Common myeloid progenitor, CD34-positive (primary cell): Measurements from ENCODE around the gene SNAI3.

Experiments used
- CTCF ChIA-PET: fragments of 350-600 bp; sonication (Branson Sonifier 250); formaldehyde crosslinking; loops from one replicate; lab custom pipeline; 2021; ENCODE audit warnings: antibody characterized with exemption; lab: Charles Lee
- POLR2A ChIA-PET: fragments of 350-600 bp; sonication (Branson Sonifier 250); formaldehyde crosslinking; loops from one replicate; lab custom pipeline; 2021; ENCODE audit warnings: antibody characterized with exemption; lab: Charles Lee
- DNase-seq, 3 donors: peaks; one replicate each; pipeline versions ENCODE4 v3.0.0 to v3.0.0-alpha.2; 2013
- H3K27ac ChIP-seq, 2 experiments: 1 replicate in 1 of 2; 2 replicates in 1 of 2; pipeline ENCODE4 v1.7.0; 2013; ENCODE audit warnings: inconsistent platforms in 2 of 2, low read length in 2 of 2, mild to moderate bottlenecking in 2 of 2, low read depth in 1 of 2, moderate library complexity in 1 of 2; ENCODE audit not compliant: severe bottlenecking in 2 of 2, insufficient read depth in 1 of 2, poor library complexity in 1 of 2
- H3K27me3 ChIP-seq, 5 experiments: replicated peaks in 2 of 5; 1 replicate in 3 of 5; 2 replicates in 2 of 5; pipeline versions ENCODE4 v1.6.1 to v1.7.0; 2013; ENCODE audit warnings: low read length in 4 of 5, mild to moderate bottlenecking in 2 of 5, moderate library complexity in 2 of 5, inconsistent platforms in 1 of 5; ENCODE audit not compliant: insufficient read depth in 5 of 5, control insufficient read depth in 4 of 5
- H3K36me3 ChIP-seq, 4 experiments: 1 replicate in 2 of 4; 2 replicates in 2 of 4; pipeline versions ENCODE4 v1.6.1 to v1.7.0; 2013; ENCODE audit warnings: low read length in 3 of 4, control low read depth in 1 of 4, mild to moderate bottlenecking in 1 of 4; ENCODE audit not compliant: control insufficient read depth in 4 of 4, insufficient read depth in 4 of 4
- H3K4me1 ChIP-seq, 4 experiments: 1 replicate in 3 of 4; 2 replicates in 1 of 4; pipeline versions ENCODE4 v1.6.1 to v1.7.1; 2013; ENCODE audit warnings: low read length in 3 of 4, mild to moderate bottlenecking in 3 of 4, control low read depth in 1 of 4, inconsistent platforms in 1 of 4, moderate library complexity in 1 of 4; ENCODE audit not compliant: control insufficient read depth in 4 of 4, insufficient read depth in 4 of 4; ENCODE audit errors: control extremely low read depth in 1 of 4
- H3K4me3 ChIP-seq, 7 experiments: 1 replicate in 4 of 7; 2 replicates in 3 of 7; pipeline versions ENCODE4 v1.5.1 to v1.7.0; 2013; ENCODE audit warnings: mild to moderate bottlenecking in 7 of 7, low read length in 6 of 7, moderate library complexity in 6 of 7, inconsistent platforms in 2 of 7, low read depth in 2 of 7, control low read depth in 1 of 7; ENCODE audit not compliant: insufficient read depth in 4 of 7, control insufficient read depth in 1 of 7; ENCODE audit errors: extremely low read depth in 1 of 7
- H3K9me3 ChIP-seq, 5 experiments: 1 replicate in 4 of 5; 2 replicates in 1 of 5; pipeline versions ENCODE4 v1.6.1 to v1.7.1; 2013; ENCODE audit warnings: low read length in 4 of 5, mild to moderate bottlenecking in 2 of 5, inconsistent platforms in 1 of 5, low read depth in 1 of 5, moderate library complexity in 1 of 5; ENCODE audit not compliant: control insufficient read depth in 4 of 5, insufficient read depth in 2 of 5; ENCODE audit errors: control extremely low read depth in 1 of 5
- WGBS: methylation state at CpG from one replicate; pipeline ENCODE4 v1.1.5; 2013; ENCODE audit not compliant: insufficient coverage; 5-methylcytosine and 5-hydroxymethylcytosine counted together

The SNAI3 gene

DNA sequence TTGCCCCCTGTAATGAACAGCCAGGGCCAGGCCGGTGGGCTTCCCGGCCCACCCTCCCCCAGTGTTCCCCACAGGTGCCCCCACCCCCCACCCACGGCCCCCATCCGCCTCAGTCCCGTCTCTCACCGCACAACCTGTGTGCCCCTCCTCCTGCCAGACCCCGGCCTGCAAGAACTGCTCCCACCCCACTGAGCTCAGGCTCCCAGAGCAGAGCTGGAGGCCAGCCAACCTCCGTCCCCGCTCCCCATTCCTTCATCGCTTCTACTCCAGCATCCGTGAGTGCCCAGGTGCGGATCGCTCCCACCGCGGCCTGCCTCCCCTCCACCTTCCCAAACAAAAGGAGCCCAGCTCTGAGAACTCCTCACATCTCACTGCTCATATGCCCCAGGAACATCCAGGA, 27.6 kb downstream of the SNAI3 start:
- ChIA-PET CTCF (interaction anchor here (0.9 kb wide), 1 partner anchor 45 kb away, joined by 3 read pairs; no protein-coding TSS in a partner anchor), POLR2A (no interaction called here)
- Histone ChIP-seq H3K4me1 (peaks cover 0 to 12% (median 11%) of the 10 kb centered on the region in 4 experiments), H3K27ac (no peak overlapping the region), H3K4me3 (no peak overlapping the region), H3K9me3 (no peaks in the 10 kb centered on the region), H3K27me3 (no peaks in the 10 kb centered on the region), H3K36me3 (peaks cover 0 to 58% (median 22%) of the 10 kb centered on the region in 4 experiments)
- DNase-seq = no peak
- WGBS = 95% methylated on average over 8 of the region's 15 CpGs

DNA sequence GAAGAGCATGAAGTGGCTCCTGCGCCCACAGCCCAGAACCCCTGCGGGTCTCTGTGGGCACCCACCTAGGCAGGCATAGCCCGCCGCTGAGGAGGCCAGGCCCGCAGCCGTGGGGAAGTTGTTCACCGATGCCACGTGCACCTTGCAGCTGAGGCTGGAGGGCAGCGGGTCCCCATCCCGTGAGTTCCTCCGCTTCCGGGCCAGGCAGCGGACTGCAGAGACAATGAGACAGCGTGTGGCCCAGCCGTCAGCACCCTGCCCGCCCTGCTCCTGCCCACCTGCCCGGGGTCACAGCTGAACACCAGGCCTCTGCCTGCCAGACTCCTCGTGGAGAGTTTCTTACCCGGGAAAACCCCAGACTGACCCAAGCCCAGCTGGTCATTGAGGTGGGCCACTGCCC, 28.9 kb downstream of the SNAI3 start:
- Histone ChIP-seq H3K4me1 (peaks cover 0 to 14% (median 5%) of the 10 kb centered on the region in 4 experiments), H3K27ac (no peak overlapping the region), H3K9me3 (no peaks in the 10 kb centered on the region), H3K36me3 (peaks cover 0 to 71% (median 24%) of the 10 kb centered on the region in 4 experiments), H3K4me3 (no peak overlapping the region), H3K27me3 (no peaks in the 10 kb centered on the region)
- 96% methylated on average over 19 of the region's 19 CpGs for WGBS
- DNase-seq = no peak
- ChIA-PET POLR2A (interaction anchor here (0.6 kb wide), 1 partner anchor 29 kb away, joined by 3 read pairs; no protein-coding TSS in a partner anchor), CTCF (no interaction called here)

DNA sequence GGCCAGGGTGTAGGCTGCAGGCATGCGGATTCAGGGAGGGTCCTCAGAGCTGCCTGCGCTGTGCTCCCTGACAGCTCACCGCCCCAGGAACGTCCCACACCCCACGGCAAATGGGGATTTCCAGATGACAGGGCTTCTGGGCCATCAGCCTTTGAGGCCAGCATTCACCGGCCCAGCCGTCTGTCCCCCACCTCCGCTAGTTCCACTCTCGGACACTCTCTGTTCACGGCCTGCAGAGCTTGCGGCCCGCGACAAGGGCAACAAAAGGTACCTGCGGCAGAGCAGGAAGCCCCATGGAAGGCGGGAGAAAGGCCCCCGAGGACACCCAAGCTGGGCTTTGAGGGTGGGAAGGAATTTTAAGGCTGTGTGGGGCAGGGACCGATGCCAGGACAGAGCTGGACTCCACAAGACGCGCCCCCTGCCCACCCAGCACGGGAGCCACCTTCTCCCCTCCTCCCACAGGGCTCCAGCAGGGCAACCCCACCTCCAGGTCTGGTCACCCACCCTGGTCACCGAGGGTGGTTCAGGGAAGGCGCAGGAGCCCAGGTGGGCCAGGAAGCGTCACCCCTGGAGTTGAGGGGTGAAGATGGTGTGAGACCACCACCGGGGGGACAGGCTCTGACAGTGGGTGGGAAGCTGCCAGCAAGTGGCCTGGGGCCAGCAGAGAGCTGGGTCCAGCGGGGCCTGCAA, 29.9 kb downstream of the SNAI3 start:
- no peak overlapping the region for H3K27ac ChIP-seq
- 87% methylated on average over 18 of the region's 25 CpGs for WGBS

GRCh38 chr16:88655733-88656281, 30.5 kb downstream of the SNAI3 start:
- no peaks in the 10 kb centered on the region for H3K9me3 ChIP-seq
- WGBS = 95% methylated on average over 21 of the region's 29 CpGs
- ChIA-PET CTCF (no interaction called here), POLR2A (no interaction called here)
- no peaks in the 10 kb centered on the region for H3K27me3 ChIP-seq
- no peak overlapping the region for H3K27ac ChIP-seq
- no peak overlapping the region for H3K4me3 ChIP-seq
- H3K4me1 ChIP-seq = peaks cover 0 to 20% (median 9%) of the 10 kb centered on the region in 4 experiments
- peaks cover 0 to 81% (median 24%) of the 10 kb centered on the region in 4 experiments for H3K36me3 ChIP-seq
- no peak for DNase-seq

More for the DNA sequence above, 29.9 kb downstream of the SNAI3 start:
- ChIA-PET CTCF (no interaction called here), POLR2A (no interaction called here)
- Histone ChIP-seq H3K4me3 (no peak overlapping the region), H3K27me3 (no peaks in the 10 kb centered on the region), H3K36me3 (peaks cover 0 to 81% (median 24%) of the 10 kb centered on the region in 4 experiments), H3K9me3 (no peaks in the 10 kb centered on the region), H3K4me1 (peaks cover 0 to 22% (median 4%) of the 10 kb centered on the region in 4 experiments)
- no peak for DNase-seq

DNA sequence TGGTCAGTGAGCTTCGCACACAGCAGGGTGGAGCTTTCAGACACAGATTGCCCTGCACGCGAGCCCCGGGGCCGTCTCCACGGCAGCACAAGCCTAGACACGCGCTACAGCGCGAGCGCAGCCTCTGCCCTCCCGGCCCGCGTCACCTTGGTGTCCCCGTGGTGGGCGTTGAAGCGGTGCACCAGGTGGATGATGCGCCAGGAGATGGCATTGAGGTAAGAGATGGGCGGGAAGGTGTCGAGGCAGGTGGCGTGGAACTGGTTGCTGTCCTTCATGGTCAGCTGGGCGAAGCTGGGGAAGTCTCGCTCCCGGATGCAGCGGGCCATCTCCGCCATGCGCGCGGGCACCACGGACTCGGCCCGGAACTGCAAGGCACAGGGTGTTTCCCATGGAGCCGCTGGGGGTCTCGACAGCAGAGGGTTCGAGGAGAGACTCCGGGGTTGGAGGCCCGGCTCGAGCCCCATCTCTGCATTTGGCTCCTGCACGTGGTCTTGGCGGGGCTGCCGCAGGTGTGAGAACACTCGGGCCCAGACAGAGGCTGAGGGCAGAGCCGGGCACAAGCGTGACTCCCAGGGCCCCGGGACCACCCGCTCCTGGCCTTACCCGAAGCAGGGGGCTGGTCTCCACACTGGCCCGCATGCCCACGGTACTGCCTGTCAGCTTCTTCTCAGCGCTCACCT, 31.1 kb downstream of the SNAI3 start:
- POLR2A ChIA-PET = no interaction called here
- Histone ChIP-seq H3K4me3 (no peak overlapping the region), H3K27ac (no peak overlapping the region), H3K9me3 (no peaks in the 10 kb centered on the region), H3K4me1 (peaks cover 0 to 22% (median 11%) of the 10 kb centered on the region in 4 experiments), H3K36me3 (peaks cover 0 to 81% (median 24%) of the 10 kb centered on the region in 4 experiments), H3K27me3 (no peaks in the 10 kb centered on the region)
- CTCF ChIA-PET = interaction anchor here (0.7 kb wide), 1 partner anchor 22 kb away, joined by 3 read pairs; no protein-coding TSS in a partner anchor
- DNase-seq = no peak
- 98% methylated on average over 50 of the region's 50 CpGs for WGBS

DNA sequence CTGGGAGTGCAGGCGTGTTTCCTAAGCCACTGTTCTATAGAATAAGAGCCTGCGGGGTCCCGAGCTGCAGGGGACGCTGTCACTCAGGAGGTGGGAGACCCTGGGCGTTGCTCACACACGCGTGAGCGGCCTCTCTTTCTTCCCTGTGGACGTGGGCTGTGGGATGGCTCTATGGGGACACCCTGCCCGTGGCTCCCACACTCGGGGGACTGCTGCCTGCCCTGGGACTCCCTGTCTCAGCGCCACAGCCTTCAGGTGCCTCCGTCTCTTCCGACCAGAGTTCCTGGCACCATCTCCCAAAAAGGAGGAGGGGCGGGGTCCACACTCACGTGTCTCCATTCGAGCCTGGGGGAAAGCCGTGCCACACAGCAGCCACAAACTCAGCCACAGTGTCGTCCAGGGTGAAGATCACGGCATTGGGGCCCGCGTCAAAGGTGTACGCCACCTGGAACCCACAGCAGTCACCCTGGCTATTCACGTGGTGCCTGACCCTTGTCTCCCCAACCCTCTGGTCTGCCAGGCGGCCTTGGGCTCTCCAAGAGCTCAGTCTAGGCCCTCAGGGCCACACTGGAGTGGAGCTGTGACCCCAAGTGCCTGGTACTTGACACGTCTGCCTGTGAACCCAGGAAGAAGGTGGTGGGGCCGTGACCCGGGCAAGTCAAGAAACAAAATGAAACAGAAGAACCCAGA, 31.8 kb downstream of the SNAI3 start:
- Histone ChIP-seq H3K4me3 (no peak overlapping the region), H3K4me1 (peaks cover 0 to 27% (median 18%) of the 10 kb centered on the region in 4 experiments), H3K27me3 (no peaks in the 10 kb centered on the region), H3K36me3 (peaks cover 0 to 80% (median 24%) of the 10 kb centered on the region in 4 experiments), H3K27ac (no peak overlapping the region), H3K9me3 (no peaks in the 10 kb centered on the region)
- no peak for DNase-seq
- CTCF ChIA-PET = interaction anchor here (0.7 kb wide), 1 partner anchor 22 kb away, joined by 3 read pairs; no protein-coding TSS in a partner anchor
- POLR2A ChIA-PET = no interaction called here
- 92% methylated on average over 27 of the region's 28 CpGs for WGBS
